Tibial nerve (tissue), 3 donors: ENCODE data around the gene SLC12A7.

Experiments used
- CTCF ChIP-seq, 5 experiments: fragments of 200-600 bp in 3 of 5; fragments of 450-650 bp in 2 of 5; sonication (generic) in 3 of 5; IDR thresholded peaks; one replicate each; pipeline ENCODE4 v1.5.1; 2016 to 2019; ENCODE audit warnings: antibody characterized with exemption in 5 of 5, mild to moderate bottlenecking in 3 of 5, moderate library complexity in 2 of 5
- POLR2A ChIP-seq, 2 donors: fragments of 450-650 bp; IDR thresholded peaks; one replicate each; pipeline ENCODE4 v1.6.1; 2017; ENCODE audit warnings: antibody characterized with exemption in 2 of 2, mild to moderate bottlenecking in 2 of 2, moderate library complexity in 2 of 2

GRCh38 chr5:1083823-1084605 lies 27.8 kb downstream of the SLC12A7 start:
- TF ChIP-seq CTCF (IDR thresholded peaks at IDR 0.05) (no peak), POLR2A (IDR thresholded peaks at IDR 0.05) (no peak)
